HG02678 (cell line): ENCODE data around the gene RBM20.

Source experiments
- ATAC-seq: cut with Tn5 transposase; IDR thresholded peaks from one replicate; pipeline ENCODE4 v1.9.1; 2021; ENCODE audit warnings: mild to moderate bottlenecking, moderate library complexity; ENCODE audit not compliant: unreplicated experiment

Gene RBM20

GRCh38 chr10:110885932-110886674 is 242.0 kb downstream of the RBM20 start:
- ATAC-seq = no peak

- ATAC-seq = no peak
These were observed 243.4 kb downstream of the RBM20 start for GRCh38 chr10:110887560-110887959.
